ENCODE measurements around the gene OR11H7. TPM values are rescaled to one million over a fixed set of nuclear protein-coding genes. Genes with fewer than 3 reads are reported as not detected.
A peak's percentile ranks its signal among the peaks of the same experiment; 100 is the strongest.

The OR11H7 gene
- total RNA-seq (not detected), polyA plus RNA-seq (not detected)
- long read RNA-seq, donor 1: 0 reads
- long read RNA-seq, donor 2: 0 reads
- long read RNA-seq, donor 3: 0 reads

DNA sequence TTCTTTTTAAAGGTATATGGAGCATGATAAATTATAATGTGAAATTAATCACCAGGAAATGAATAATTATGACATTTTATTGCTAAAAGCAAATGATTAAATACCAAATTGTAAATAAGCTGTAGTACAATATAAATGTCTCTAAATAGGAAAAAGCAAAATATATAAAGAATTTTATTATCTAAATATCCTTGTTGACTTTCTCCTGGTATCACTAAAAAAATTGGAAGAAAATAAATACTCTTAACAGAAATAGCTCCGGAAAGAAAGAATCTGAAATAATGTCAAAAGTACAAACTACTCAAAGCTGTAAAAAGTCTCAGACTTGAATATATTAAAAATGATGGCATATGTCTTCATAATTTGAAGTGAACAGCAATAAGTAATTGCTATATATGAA lies at the start of gene OR11H7:
Gene OR11H7 (plus strand): TSS at position 301 of the 400 bp plus-strand sequence.
- 66 to 75% methylated on average over 1 of the region's 1 CpG for WGBS, 2 donors
- H3K27me3 ChIP-seq: peaks cover 0 to 4% (median 0%) of the 10 kb centered on the region in 7 donors
- DNase-seq: no peak
- no peak within 1 kb of the TSS for H3K4me3 ChIP-seq
- H3K4me1 ChIP-seq: no peaks in the 10 kb centered on the region
- TF ChIP-seq, protein P1, sequence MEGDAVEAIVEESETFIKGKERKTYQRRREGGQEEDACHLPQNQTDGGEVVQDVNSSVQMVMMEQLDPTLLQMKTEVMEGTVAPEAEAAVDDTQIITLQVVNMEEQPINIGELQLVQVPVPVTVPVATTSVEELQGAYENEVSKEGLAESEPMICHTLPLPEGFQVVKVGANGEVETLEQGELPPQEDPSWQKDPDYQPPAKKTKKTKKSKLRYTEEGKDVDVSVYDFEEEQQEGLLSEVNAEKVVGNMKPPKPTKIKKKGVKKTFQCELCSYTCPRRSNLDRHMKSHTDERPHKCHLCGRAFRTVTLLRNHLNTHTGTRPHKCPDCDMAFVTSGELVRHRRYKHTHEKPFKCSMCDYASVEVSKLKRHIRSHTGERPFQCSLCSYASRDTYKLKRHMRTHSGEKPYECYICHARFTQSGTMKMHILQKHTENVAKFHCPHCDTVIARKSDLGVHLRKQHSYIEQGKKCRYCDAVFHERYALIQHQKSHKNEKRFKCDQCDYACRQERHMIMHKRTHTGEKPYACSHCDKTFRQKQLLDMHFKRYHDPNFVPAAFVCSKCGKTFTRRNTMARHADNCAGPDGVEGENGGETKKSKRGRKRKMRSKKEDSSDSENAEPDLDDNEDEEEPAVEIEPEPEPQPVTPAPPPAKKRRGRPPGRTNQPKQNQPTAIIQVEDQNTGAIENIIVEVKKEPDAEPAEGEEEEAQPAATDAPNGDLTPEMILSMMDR (IDR thresholded peaks at IDR 0.05): no peak
- intact Hi-C loops (cut with DNase I): no loop called here
- no peak within 1 kb of the TSS for H3K27ac ChIP-seq
- no peaks in the 10 kb centered on the region for H3K36me3 ChIP-seq
- no peak for ATAC-seq
- H3K9me3 ChIP-seq: peaks cover 0 to 17% (median 2%) of the 10 kb centered on the region in 11 donors

DNA sequence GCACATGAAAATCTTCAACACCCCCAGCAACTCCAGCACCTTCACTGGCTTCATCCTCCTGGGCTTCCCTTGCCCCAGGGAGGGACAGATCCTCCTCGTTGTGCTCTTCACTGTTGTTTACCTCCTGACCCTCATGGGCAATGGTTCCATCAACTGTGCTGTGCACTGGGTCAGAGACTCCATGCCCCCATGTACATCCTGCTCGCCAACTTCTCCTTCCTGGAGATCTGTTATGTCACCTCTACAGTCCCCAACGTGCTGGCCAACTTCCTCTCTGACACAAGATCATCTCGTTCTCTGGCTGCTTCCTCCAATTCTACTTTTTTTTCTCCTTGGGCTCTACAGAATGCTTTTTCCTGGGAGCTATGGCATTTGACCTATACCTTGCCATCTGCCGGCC lies 49.6 kb upstream of the OR11H7 start:
- Histone ChIP-seq H3K27ac (peak overlapping the region in 1 of 10 donors; percentile 50), H3K4me3 (no peak overlapping the region), H3K36me3 (no peaks in the 10 kb centered on the region), H3K27me3 (no peaks in the 10 kb centered on the region), H3K4me1 (no peaks in the 10 kb centered on the region), H3K9me3 (no peaks in the 10 kb centered on the region)
- TF ChIP-seq, protein P1 (IDR thresholded peaks at IDR 0.05): no peak
- WGBS, 2 donors: 43 to 51% methylated on average over 5 of the region's 5 CpGs
- intact Hi-C loops (cut with DNase I): no loop called here
- DNase-seq (peak in 1 of 2 donors; percentile 5), ATAC-seq (peak in 2 of 8 donors; percentile 63 to 82)

DNA sequence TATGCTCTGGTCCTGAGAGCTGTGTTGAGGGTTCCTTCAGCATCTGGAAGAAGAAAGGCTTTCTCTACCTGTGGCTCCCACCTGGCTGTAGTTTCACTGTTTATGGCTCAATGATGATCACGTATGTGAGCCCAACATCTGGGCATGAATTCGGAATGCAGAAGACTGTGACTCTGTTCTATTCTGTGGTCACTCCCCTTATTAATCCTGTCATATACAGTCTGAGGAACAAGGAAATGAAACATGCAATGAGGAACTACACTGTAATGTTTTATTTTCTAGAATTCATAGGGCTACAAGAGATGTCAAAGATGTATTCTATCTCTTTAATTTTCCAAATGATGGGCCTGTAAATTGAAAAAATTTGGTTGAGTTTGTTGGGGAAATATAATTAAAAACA lies 48.9 kb upstream of the OR11H7 start:
- H3K36me3 ChIP-seq: no peaks in the 10 kb centered on the region
- TF ChIP-seq, protein P1 (IDR thresholded peaks at IDR 0.05): no peak
- H3K27ac ChIP-seq: peak overlapping the region in 1 of 10 donors; percentile 50
- no peak for DNase-seq
- 62 to 69% methylated on average over 2 of the region's 2 CpGs for WGBS, 2 donors
- no peak overlapping the region for H3K4me3 ChIP-seq
- no peaks in the 10 kb centered on the region for H3K27me3 ChIP-seq
- ATAC-seq: peak in 3 of 8 donors; percentile 46 to 74 (median 65)
- H3K9me3 ChIP-seq: no peaks in the 10 kb centered on the region
- no peaks in the 10 kb centered on the region for H3K4me1 ChIP-seq
- intact Hi-C loops (cut with DNase I): no loop called here

DNA sequence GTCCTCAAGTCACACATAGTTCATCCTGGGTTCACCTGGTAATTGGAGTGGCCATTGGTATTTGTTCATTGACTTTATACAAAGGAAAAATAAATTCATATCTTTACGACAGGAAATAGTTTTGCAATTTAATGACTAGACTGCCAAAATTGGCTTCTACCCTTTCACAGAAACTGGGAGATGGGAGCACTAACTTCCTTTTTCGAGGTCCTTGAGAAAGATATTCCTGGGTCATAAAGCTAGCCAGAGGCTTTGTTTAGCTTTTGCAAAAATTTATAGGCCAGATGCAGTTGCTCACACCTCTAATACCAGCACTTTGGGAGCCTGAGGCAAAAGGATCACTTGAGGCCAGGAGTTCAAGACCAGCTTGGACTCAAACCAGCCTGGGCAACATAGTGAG lies 48.3 kb upstream of the OR11H7 start:
- 43 to 53% methylated on average over 2 of the region's 2 CpGs for WGBS, 2 donors
- Histone ChIP-seq H3K27me3 (no peaks in the 10 kb centered on the region), H3K27ac (no peak overlapping the region), H3K9me3 (no peaks in the 10 kb centered on the region), H3K4me3 (no peak overlapping the region), H3K36me3 (no peaks in the 10 kb centered on the region), H3K4me1 (no peaks in the 10 kb centered on the region)
- no peak for ATAC-seq
- TF ChIP-seq, protein P1 (IDR thresholded peaks at IDR 0.05): no peak
- intact Hi-C loops (cut with DNase I): no loop called here
- DNase-seq: no peak
